NOMO-1 treated with dmso at 0.1 percent for 144 hours (cell line): ENCODE data around the gene LRRC4C.

Source experiments
- DNase-seq: peaks from one replicate; lab custom pipeline; 2025; ENCODE audit not compliant: unreplicated experiment; lab: John Stamatoyannopoulos, UW

The LRRC4C gene

DNA sequence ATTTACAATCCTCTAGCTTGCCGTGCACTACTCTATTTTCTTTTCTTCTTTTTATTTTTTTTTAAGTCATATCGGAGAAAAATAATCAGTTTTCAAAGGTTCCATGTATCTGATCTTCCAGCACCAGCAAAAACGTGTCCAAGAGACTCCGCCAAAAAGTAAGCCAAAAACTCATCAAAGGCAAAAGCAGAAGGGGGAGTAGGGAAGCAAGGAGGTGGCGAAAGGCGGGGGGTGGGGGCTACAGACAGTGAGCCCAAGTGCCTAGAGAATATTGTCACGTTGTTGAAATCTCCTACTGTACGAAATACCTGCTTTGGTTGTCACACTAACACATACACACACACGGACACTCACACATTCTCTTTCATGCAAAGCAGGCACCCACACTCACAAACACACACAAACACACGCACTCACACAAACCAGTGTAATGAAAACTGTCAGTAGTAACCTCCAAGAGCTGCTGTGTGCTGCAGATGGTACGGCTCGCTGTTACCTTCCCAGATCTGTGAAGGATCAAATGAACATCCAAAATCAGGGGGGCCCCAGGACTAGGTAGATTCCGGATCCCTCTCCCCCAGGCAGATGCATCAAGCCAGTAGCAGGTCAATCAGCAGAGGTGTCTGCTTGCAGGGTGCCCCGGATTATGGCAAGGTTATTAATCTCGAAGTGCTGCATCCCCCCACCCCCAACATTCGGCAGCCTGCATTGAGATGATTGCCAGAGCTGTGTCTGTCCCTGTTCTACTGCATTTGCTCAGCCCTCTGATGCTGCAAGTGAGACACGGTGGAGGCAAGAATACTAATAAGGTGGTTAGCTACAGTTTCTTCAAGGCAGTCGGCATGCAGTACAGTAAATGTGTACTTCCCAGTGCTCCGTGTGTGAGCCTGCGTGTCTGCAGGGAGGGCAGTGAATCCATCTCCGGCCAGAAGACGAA, at the start of gene LRRC4C:
Gene LRRC4C (minus strand): TSS at position 188 of the 937 bp plus-strand sequence.
- DNase-seq: no peak

DNA sequence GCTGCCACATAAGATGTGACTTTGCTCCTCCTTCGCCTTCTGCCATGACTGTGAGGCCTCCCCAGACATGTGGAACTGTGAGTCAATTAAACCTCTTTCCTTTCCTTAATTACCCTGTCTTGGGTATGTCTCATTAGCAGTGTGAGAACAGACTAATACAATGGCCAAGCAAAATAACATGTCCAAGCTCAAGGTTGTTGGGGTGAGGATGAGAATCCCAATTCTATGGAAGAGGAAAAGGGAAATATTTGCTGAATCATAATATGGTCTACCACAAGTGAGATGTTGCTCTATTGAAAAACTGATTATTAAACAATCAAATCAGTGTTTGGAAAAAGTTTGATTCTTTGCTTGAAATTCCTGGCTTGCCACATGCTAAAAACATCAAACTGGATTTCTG, 48.7 kb upstream of the LRRC4C start:
- DNase-seq: no peak

DNA sequence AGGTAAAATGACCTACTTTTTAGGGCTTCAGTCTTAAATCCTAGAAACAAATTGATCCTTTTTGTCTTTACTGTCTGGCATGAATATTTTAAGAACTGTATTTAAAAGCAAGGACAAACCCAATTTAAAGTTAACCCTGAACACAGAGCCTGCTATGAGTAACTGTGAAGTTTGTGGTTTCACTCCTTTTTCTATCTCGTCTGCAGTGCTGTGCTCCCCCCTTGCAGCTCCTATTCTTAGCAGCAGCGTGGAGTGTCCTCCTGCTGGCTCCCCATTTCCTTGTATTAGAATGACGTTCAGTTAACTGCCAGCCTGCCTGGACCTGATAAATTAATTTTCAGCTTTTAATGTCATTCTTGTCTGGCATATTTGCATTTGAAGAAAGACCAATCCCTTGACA, 40.0 kb upstream of the LRRC4C start:
- DNase-seq: no peak

- DNase-seq: no peak
Measured at GRCh38 chr11:41498726-41499125, 39.3 kb upstream of the LRRC4C start.

DNA sequence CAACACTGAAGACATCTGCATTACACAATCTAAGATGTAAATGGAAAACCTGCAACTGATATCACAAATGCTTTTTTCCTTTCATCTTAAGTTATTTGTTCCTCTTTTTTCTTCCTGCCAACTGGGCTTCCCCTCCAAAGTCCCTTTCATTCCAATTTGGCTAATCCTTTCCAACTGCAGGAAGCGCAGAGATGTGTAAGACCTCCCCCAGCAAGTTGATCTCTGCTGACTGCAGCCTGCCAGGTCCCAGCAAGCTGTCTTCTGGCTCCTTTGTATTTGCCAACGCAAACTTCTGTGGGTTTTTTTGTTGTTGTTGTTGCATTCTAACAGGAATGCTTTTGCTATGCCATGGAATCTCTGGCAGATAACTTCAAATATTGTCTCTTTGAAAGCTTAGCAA, 38.5 kb upstream of the LRRC4C start:
- DNase-seq: no peak

DNA sequence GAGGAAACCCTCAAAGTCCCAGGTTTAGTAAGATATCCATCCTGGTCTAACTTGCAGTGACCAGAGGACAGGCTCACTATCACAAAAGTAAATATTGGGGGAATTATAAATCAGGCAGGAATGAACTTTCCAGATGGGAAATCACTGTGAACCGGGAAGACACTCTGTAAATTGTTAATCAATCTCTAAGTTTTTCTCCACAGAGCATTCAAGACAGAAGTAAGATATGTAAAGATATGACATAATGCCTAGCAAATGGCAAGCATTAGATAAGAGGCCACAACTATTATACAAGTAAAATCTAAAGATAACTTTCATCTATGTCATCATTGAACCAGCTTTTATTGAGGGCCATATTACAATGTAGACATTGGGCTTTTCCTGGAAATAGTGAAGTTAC, 35.3 kb upstream of the LRRC4C start:
- DNase-seq: no peak

- no peak for DNase-seq
Measured at GRCh38 chr11:41486424-41486823, 27.0 kb upstream of the LRRC4C start.

GRCh38 chr11:41483956-41484355, 24.5 kb upstream of the LRRC4C start:
- DNase-seq: no peak

DNA sequence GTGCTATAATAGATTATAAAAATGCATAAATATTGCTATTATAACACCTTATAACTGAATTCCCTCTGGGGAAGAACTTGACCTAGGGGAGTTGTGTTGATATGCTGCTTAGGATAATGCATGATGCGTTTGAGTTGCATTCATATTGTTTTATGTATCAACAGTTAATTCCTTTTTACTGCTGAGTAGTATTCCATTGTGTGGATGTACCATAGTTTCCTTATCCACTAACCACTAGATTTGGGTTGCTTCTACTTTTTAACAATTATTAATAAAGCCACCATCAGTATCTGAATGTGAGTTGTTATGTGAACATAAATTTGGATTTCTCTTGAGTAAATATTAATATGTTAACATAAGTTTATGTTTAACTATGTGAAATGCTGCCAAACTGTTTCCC, 19.7 kb upstream of the LRRC4C start:
- no peak for DNase-seq

- no peak for DNase-seq
Measured at GRCh38 chr11:41461057-41461681, 1.7 kb upstream of the LRRC4C start.

DNA sequence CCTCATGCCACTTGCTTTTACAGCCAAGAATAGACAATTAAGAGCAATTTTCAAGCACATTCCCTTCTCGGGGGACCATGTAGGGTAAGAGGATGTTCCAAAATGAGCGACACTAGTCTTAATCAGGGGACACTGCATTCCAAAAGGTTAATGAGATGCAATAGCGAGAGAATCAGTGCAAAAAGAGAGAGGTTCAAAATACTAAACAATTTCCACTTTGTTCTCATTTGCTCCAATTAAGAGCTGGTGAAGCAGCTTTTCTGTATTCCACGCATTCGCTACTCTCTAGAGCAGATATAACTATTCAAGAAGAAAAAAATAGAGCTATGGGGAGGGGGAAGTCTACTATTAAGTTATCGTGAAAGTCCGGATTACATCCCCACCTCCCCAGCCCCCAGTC, 811 bp downstream of the LRRC4C start:
- DNase-seq: no peak

DNA sequence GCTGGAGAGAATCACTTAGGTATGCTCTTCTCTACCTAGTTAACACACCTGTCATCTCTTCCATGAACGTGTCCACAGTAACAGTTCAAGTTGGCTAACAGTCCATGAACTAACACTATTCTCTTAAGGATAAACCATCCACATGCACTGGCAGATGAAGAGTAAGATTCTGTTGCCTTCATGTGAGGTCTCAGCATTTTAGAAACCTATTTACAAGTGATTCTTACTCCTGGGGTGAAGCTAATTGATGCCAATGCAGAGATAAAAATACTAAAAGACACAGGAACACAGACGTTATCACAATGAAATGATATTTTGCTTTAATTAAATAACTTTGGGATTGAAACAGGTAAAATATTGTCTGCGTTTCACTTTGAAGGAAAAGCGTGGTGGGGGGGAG, 1.3 kb downstream of the LRRC4C start:
- DNase-seq: no peak

DNA sequence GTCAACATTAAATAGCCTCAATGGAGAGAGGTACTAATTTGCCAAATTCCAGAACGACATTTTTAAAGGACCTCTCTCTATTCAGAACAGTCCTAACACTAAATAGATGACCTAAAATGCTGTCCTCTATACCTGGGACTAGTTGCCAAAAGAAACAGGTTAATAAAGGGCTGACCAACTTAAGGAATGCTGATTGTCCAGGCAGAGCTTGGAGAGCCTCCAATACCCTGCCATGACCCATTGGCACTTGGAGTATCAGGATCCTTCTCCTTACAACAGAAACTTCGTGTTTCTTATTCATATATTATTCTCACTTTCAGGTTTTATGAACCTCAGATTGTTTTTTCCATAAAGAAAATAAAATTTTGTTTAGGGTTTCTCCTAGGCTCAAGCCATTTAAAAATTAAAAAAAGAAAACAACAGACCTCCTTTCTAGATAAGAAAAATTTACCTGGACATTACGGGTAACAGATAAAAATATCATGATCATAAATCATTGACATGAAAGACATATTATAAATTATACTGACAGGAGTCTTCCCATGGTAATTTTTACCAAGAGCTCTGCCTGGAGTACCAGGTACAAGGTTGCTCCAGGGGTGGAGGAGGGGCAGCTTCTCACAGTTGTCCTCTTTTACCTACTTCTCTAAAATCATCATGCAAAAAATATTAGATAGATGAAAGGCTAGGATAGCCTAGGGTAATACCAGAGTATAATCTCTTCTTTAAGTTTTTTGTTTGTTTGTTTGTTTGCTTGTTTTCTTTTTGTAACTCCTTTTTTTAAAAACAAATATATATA, 2.0 kb downstream of the LRRC4C start:
- DNase-seq: no peak

DNA sequence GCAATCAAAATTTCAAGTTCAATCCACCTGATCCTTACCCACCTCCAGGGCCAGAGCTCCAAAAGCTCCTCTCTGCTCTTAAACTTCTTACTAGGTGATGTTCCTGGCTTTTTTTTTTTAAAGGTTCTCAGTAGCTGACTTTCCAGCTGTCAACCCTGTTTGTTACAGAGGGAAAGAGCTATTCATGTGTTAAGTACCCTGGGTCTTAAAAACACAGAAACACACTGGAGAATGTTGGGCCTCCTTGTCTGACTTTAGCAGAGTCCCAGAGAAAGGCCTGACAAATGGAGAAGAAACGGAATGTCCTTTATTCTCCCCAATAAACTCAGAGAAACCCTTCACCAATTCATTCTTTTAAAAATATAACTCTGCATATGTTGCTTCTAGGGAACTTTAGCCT, 3.2 kb downstream of the LRRC4C start:
- DNase-seq: no peak

GRCh38 chr11:41451011-41451410, 8.4 kb downstream of the LRRC4C start:
- DNase-seq: no peak

GRCh38 chr11:41449483-41450050, 9.9 kb downstream of the LRRC4C start:
- DNase-seq: no peak

DNA sequence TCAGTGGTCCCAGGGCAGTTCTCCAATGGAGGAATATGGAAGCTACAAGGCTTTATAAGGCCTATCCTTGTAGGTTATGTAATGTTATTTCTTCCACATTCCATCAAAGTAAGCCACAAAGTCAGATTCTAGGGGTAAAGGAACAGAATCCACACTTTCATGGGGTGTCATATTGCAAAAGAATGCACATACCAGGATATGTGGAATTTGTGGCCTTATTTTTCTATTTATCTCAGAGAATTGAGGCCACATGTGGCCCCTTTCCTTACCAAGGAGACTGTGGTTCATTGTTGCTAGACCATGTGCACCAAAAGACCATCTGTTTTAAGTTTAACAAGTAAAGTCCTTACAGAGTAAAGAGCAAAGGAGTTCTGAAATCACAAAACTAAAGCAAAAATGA, 12.9 kb downstream of the LRRC4C start:
- DNase-seq: no peak

- no peak for DNase-seq
Measured at GRCh38 chr11:41446107-41446506, 13.3 kb downstream of the LRRC4C start.

DNA sequence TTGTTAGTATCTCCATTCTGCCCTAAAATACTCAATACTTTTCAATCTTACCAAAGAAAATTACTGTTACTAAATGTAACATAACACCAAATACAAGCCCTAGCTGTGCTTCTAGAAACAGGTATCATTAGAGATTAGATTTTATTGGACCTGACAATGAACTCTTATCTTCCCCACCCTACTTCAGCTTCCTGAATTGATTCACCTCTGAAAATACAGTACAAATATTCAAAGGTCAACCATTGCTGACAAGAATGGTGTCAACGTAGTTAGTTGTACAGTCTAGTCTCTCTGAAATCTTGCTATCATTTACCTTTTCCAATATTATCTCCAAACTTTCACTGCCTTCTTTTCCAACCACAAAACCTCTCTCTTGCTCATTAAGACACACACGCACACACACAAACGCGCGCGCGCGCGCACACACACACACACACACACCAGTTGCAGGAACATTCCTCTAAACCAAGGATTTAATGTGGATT, 22.4 kb downstream of the LRRC4C start:
- DNase-seq: no peak

DNA sequence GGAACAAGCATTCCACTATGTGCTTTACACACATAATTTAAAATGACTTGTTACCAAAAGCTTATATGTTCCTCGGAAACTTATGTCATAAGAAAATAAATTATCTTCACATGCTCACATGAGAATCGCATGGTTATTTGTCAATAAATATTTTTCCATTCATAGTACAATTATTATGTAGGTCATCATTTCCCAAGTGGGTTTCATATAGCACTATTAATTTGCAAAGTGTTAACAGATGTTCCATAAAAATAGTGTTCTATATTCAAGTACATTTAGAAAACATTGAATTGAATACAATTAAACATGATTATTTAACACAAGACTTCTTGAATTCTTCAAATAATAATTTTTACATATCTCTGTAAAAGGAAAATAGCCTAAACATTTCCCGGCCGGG, 23.9 kb downstream of the LRRC4C start:
- no peak for DNase-seq

- DNase-seq: no peak
Measured at GRCh38 chr11:41431784-41432183, 27.7 kb downstream of the LRRC4C start.
